RPMI7951 (cell line): ENCODE data around the gene TPD52L2. TPM values are rescaled to one million over a fixed set of nuclear protein-coding genes. Genes with fewer than 3 reads are reported as not detected.

Experiments
- DNase-seq: peaks from one replicate; pipeline ENCODE4 v3.0.0-alpha.2; 2012; ENCODE audit warnings: low read depth
- total RNA-seq: library from RNA; depleted of rRNA; stranded (reverse); fragments of >200 nt; shearing (Covaris generic); gene quantifications from 2 replicates; pipeline ENCODE4 v1.2.3, GENCODE V29; 2014; rRNA removed

The TPD52L2 gene
- total RNA-seq, 1 experiment from 2014 or later: 137 TPM

DNA sequence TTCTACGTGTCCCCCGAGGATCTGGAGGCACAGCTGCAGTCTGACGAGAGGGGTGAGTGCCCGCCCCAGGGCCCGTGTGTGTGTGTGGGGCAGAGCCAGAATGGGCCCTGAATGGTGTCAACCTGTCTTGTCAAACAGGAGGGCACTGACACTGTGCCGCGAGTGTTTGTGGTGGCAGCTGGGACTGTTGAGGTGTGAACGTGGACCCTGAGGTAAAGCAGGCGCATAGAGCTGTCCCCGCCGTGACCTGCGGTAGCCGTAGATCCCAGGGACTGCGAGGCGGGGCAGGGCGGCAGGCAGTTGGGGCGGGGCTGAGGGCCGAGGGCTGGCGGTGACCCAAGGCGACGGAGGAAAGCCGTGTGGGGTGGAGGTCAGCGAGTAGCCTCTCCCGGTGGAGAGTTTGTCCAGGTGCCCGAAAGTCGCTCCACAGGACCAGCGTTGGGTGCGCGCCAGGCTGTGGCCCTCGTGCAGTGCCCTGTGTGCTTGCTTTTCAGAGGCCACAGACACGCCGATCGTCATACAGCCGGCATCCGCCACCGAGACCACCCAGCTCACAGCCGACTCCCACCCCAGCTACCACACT is 66.0 kb downstream of the TPD52L2 start:
- no peak for DNase-seq

DNA sequence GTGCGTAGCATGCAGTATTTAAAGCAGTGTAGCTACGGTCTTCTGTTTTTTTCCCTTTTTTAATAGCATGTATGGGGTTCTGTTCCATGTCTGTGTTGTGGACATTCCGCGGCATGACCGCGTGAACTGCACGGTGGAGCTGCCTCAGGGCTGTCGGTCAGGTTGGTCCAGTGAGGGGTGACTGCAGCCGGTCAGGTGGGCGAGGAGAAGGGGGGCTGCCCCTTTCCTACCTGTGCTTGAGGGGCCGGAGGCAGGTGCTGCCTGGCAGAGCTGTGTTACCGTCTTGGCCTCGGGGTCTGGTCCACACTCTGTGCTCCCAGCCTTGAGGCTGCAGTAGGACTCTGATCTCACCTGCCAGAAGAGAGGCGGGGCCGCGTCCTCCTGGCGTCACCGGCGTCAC is 66.7 kb downstream of the TPD52L2 start:
- DNase-seq: no peak

DNA sequence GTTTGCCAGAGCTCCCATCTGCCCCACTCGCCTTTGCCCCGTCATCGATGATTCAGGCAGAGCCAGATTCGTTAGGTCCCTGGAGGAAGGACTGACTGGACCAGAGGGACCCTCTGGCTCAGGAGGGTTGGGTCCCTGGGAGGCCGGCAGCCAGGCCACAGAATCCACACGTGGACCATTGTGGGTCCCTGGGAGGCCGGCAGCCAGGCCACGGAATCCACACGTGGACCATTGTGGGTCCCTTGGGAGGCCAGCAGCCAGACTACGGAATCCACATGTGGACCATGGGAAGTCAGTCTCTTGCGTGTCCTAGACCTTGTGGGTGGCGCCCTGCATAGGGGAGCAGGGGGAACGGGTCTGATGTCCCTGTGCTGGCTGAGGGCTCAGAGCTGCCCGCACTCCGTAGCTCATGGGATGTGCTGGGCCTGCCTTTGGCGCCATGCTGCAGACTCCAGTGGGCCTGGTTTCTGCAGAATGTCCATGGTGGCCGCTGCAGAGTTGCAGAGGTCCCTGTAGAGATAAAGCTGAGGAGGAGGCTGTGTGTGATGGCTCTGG is 67.6 kb downstream of the TPD52L2 start:
- no peak for DNase-seq

DNA sequence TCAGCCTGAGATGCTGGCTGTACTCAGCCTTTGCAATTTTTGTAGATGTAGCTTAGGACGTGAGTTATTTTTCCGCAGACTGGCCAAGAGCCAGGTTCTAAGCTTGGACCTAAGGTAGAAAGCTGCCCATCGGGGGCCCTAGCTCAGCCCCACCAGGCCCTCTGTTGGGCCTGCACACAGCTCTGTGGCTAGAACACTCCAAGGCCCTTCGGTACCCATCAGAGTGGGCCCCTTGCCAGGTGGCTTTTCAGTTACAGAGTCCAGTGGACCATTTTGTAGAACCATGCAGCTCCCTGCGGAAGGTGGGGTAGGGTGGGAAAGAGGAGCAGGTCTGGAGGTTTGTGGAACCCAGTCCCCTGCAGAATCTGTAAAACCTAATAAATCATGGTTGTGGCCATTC is 68.6 kb downstream of the TPD52L2 start:
- no peak for DNase-seq

DNA sequence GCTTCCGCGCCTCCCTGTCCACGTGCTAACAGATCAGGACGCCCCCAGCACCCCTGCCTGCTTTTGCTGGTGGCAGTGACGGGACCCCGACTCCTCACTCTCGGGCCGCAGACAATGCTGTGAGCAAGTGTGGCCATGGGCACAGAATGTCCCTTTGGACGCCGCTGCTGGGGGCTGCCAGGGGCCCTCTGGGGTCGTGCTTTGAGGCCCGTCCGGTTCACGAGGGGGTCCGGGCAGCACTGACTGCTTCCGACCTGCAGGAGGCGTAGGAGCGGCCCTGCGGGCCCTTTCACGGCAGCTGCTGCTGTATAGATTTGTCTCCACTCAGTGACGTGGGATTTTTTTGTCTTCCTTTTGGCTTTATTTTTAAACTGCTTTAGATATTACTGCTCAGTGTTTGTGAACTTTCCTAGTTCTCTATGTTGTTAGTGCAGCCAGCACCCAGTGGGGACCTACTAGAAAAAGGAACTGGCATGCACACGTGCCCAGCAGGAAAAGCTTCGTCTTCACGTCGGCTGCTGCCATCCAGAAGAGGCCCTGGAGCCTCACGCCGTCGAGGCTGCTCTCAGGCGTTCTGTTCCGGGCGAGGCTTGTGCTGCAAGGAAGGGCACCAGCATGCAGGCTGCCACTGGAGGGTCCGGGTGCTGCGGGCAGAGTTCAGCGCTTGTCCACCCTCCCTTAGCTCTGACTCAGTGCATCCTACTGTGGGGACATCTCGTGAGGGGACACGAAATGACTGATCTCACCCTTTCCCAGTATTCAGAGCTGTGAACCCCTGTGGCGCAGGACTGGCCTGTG is 69.4 kb downstream of the TPD52L2 start:
- DNase-seq: no peak

DNA sequence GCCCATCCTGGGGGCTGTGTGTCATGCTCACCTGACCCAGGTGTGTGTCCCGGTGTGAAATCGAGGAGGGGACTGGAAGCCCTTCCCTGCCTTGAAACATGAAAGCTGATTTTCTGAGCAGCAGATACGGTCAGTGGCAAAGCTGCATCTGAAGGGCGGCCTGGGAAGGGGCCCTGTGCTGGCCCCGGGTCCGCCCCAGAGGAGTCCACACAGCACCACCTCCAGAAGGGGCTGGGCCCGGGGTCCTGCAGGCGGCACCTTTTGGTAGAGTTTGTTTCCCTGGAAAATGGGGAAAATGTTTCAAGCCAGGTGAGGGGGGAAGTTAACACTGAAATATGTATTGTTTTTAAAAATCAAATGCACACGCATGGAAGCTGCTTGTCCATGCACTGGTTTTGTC is 70.4 kb downstream of the TPD52L2 start:
- DNase-seq: no peak

DNA sequence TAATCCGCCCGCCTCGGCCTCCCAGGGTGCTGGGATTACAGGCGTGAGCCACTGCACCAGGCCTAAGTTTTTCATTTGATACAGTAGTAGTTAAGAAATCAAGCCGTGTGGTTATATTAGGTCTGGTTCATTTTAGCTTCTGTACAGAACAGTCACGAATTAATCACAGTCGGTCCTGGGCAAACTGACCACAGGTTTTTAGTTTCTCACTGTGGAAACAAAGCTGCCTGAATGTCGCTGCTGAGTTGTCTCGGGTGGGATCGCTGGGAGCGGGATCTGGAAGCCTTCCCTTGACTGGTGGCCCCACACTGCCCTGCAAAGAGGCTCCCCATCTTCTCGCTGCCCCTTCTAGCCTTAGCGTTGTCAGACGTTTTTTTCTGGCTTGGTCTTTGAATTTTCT is 72.5 kb downstream of the TPD52L2 start:
- DNase-seq: no peak

DNA sequence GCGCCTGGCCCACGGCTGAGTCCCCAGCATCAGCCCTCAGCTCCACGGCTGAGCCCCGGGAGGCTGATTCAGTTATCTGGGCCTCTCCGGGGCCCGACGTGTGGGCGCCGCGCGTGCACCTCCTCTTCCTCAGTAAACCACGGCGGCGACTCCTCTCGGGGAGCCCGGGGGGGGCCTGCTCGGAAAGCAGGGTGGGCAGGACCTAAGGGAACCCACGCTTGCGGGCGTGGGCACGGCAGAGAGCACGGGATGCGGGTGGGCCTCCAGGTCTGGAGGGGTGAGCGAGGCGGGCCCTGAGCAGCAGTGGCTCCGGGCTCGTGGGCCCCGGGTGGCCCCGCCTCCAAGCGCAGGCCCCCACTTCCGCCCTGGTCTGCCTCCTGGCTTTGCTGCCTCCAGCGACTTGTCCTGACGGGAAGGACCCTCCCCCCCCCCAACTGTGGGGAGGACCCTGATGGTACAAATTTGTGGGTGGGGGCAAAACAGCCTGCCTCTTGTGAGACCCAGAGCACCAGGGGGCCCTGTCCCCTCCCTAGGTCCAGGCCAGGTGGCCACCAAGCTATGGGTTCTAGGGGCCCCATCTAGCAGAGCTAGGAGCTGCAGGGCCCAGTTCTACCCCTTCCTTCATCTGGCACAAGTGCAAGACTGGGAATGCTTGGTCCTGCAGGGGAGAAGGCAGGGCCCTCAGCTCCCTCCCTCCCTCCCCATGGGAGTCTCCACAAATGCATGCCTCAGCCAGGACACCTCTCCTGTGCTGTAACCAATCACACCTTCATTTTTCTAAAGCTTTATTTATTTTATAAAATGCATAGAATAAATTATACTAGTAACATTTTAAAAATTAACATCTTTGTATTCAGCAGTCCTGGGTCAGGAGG is 74.2 kb downstream of the TPD52L2 start:
- DNase-seq: no peak

DNA sequence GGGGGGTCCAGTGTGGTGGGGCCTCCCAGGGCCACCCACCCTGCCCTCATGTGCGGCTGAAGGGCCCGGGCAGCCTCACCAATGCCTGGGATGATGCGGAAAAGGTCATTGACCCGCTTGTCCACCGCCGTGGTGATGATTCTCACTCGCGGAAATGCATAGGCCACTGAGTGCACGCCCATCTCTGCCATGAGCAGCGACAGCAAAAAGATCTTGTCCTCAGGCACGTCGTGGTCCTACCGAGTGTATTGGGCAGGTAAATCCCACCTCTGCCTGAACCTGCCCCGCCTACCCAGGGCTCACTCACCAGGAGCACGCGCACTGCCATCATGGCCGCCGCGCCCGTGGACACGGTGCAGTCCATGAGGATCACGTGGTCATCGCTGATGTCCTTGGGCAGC is 75.0 kb downstream of the TPD52L2 start:
- DNase-seq: no peak

DNA sequence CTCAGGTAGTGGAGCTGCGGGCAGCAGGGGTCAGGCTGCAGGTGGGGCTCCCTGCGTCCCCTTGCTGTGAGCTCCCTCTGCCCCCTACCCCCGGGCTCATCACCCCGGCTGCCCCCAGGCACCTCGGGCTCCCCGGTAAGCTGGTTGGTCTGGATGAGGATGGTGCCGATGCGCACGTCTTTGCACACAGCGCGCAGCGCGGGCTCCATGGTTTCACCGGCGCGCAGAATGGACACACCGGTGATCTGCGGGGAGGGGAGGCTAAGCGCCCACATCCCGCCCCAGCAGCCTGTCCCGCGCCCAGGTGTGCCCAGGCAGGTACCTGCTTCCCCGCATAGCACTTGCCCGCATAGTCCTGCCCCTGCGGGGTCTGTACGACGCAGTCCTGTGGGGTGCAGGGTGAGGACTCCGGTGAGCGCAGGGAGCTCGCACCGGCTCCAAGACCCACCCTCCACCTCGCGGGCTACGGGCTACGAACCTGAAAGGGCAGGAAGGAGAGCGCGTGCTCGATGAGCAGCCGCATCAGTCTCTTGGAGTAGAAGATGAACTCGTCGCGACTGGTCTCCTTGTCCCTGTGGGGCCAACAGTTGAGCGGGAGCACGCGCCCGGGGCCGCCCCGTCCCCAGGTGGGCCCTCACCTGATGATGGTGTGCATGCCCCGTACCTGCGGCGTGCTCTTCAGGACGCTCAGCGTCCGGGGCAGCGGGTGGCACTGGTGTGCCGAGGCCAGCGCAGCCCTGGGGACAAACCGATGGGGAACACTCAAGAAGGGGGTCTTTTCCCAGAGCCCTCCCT is 75.6 kb downstream of the TPD52L2 start:
- no peak for DNase-seq

Other genes with a start within 250 kb of the TPD52L2 start
- gene GMEB2, start 238.2 kb upstream of the TPD52L2 start, total RNA-seq: 7.6 and 10.0 TPM in 2 replicates
- 75.3 and 102 TPM in 2 replicates for gene STMN3, start 211.8 kb upstream of the TPD52L2 start, total RNA-seq
- gene RTEL1, start 207.0 kb upstream of the TPD52L2 start, total RNA-seq: 17.4 and 18.7 TPM in 2 replicates
- 0.36 and 1.1 TPM in 2 replicates for gene TNFRSF6B, start 168.6 kb upstream of the TPD52L2 start, total RNA-seq
- gene ARFRP1, start 157.3 kb upstream of the TPD52L2 start, total RNA-seq: 38.8 and 69.0 TPM in 2 replicates
- 8.3 and 28.5 TPM in 2 replicates for gene ZGPAT, start 157.2 kb upstream of the TPD52L2 start, total RNA-seq
- gene LIME1, start 128.6 kb upstream of the TPD52L2 start, total RNA-seq: 0.72 and 4.4 TPM in 2 replicates
- 29.3 and 46.9 TPM in 2 replicates for gene SLC2A4RG, start 125.5 kb upstream of the TPD52L2 start, total RNA-seq
- 3.4 and 5.8 TPM in 2 replicates for gene ZBTB46, start 34.0 kb upstream of the TPD52L2 start, total RNA-seq
- gene ABHD16B, start 3.8 kb upstream of the TPD52L2 start, total RNA-seq: not detected in 2 replicates
- 29.3 and 37.1 TPM in 2 replicates for gene DNAJC5, start 29.9 kb downstream of the TPD52L2 start, total RNA-seq
- 23.1 and 24.4 TPM in 2 replicates for gene UCKL1, start 91.1 kb downstream of the TPD52L2 start, total RNA-seq
- 2.8 and 4.0 TPM in 2 replicates for gene ZNF512B, start 104.7 kb downstream of the TPD52L2 start, total RNA-seq
- 1.6 and 1.9 TPM in 2 replicates for gene SAMD10, start 114.4 kb downstream of the TPD52L2 start, total RNA-seq
- gene PRPF6, start 115.9 kb downstream of the TPD52L2 start, total RNA-seq: 68.4 and 74.2 TPM in 2 replicates
- gene C20orf204, start 170.9 kb downstream of the TPD52L2 start, total RNA-seq: 0.36 and 1.7 TPM in 2 replicates
- 0.12 and 0.20 TPM in 2 replicates for gene SOX18, start 184.4 kb downstream of the TPD52L2 start, total RNA-seq
- 28.2 and 34.2 TPM in 2 replicates for gene TCEA2, start 197.9 kb downstream of the TPD52L2 start, total RNA-seq
- 18.9 and 22.0 TPM in 2 replicates for gene RGS19, start 214.2 kb downstream of the TPD52L2 start, total RNA-seq
- gene OPRL1, start 214.8 kb downstream of the TPD52L2 start, total RNA-seq: 0.29 and 0.84 TPM in 2 replicates
- gene LKAAEAR1, start 219.1 kb downstream of the TPD52L2 start, total RNA-seq: 0.39 and 0.48 TPM in 2 replicates
- gene NPBWR2, start 242.3 kb downstream of the TPD52L2 start, total RNA-seq: not detected in 2 replicates